Esophagus squamous epithelium (tissue), 5 donors: Measurements from ENCODE around the gene IMMP2L. TPM values are rescaled to one million over a fixed set of nuclear protein-coding genes. Genes with fewer than 3 reads are reported as not detected.
"Not testable (repeated sequence)": the region's sequence is repeated elsewhere in the genome, so short reads cannot be mapped to it uniquely, and the experiment has no call there.

Source experiments
- DNase-seq: peaks from one replicate; lab custom pipeline; 2025; lab: John Stamatoyannopoulos, UW
- H3K27ac ChIP-seq, 4 donors: fragments of 200-600 bp; sonication (generic); one replicate each; pipeline ENCODE4 v1.5.1; 2016 to 2019; ENCODE audit warnings: mild to moderate bottlenecking in 1 of 4
- H3K27me3 ChIP-seq, 4 donors: fragments of 200-600 bp; sonication (generic); 1 replicate in 3 of 4; 2 replicates in 1 of 4; pipeline versions ENCODE4 v1.5.1 to v1.6.0; 2017 to 2021; ENCODE audit warnings: antibody characterized with exemption in 1 of 4
- H3K36me3 ChIP-seq, 3 donors: fragments of 200-600 bp; sonication (generic); one replicate each; pipeline ENCODE4 v1.5.1; 2016 to 2019
- H3K4me1 ChIP-seq, 3 donors: fragments of 200-600 bp; sonication (generic); one replicate each; pipeline ENCODE4 v1.5.1; 2017 to 2019
- H3K4me3 ChIP-seq, 4 donors: fragments of 200-600 bp; sonication (generic); 1 replicate in 3 of 4; 2 replicates in 1 of 4; pipeline ENCODE4 v1.5.1; 2016 to 2019; ENCODE audit warnings: mild to moderate bottlenecking in 2 of 4, moderate library complexity in 1 of 4
- H3K9me3 ChIP-seq, 3 donors: fragments of 200-600 bp; sonication (generic); one replicate each; pipeline ENCODE4 v1.5.1; 2016 to 2019
- POLR2A ChIP-seq, 4 donors: fragments of 450-650 bp; IDR thresholded peaks; one replicate each; pipeline ENCODE4 v1.6.1; 2017; ENCODE audit warnings: antibody characterized with exemption in 4 of 4, mild to moderate bottlenecking in 4 of 4, moderate library complexity in 3 of 4
- WGBS, 2 donors: methylation state at CpG; one replicate each; pipeline ENCODE4 v1.1.5; 2018; 5-methylcytosine and 5-hydroxymethylcytosine counted together
- intact Hi-C: fragments of 100-400 bp; cut with DNase I; formaldehyde crosslinking; loops from one replicate; pipeline ENCODE4 v1.15.0; 2022
- total RNA-seq, 4 donors: library from RNA; depleted of rRNA; stranded (reverse); fragments of >200 nt; gene quantifications; one replicate each; pipeline ENCODE4 v1.1.0, GENCODE V29; 2016
- TF ChIP-seq, protein P1 (sequence below), 6 experiments: fragments of 450-650 bp in 4 of 6; fragments of 200-600 bp in 2 of 6; sonication (generic) in 2 of 6; IDR thresholded peaks; one replicate each; pipeline ENCODE4 v1.5.1; 2016 to 2019; ENCODE audit warnings: antibody characterized with exemption in 6 of 6, mild to moderate bottlenecking in 4 of 6, moderate library complexity in 4 of 6
- donor health status: DM: yes; HTN: yes; CAD: no.

IMMP2L gene
- total RNA-seq, 4 donors from 2014 or later, result 1.6 to 21.7 (median 5.4) TPM

DNA sequence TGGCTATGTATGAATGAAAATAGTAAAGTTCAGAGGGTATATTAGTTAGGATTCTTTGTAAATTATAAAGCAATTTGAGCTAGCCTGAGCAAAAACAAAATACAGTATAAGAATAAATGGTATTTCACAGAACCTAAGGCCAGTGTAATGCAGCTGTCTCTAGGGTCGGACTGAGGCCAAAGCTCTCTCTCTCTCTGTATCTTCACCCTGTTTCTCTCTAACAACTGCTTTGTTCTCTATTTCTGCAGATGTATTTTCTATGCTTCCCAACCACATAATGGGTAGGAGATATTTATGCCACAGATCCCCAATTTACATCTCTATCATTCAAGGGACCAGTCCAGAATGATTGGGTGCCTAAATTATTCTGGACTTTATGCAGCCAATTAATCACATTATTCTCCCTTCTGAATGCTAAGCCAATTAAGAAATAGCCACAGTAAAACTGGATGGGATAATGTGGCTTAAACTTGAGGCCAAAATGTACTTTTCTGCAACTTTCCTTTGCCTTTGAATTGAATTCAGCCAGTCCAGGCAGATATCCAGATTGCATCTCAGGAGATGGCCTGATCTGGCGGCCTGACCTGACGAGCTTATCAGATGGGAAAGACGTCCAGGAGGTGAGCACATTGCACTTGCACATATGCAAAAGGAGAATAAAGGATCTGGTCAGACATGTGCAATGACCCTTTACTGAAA lies 24.6 kb upstream of the IMMP2L start:
- no peak overlapping the region for H3K27ac ChIP-seq
- 70 to 88% methylated on average over 3 to 4 of the region's 4 CpGs for WGBS, 2 donors
- no peaks in the 10 kb centered on the region for H3K4me1 ChIP-seq
- H3K36me3 ChIP-seq, result no peaks in the 10 kb centered on the region
- no peak overlapping the region for H3K4me3 ChIP-seq
- intact Hi-C loops, result no loop called here
- H3K9me3 ChIP-seq, result no peaks in the 10 kb centered on the region
- H3K27me3 ChIP-seq, result no peaks in the 10 kb centered on the region
- no peak for DNase-seq
- TF ChIP-seq POLR2A (IDR thresholded peaks at IDR 0.05), result no peak
- TF ChIP-seq, protein P1, sequence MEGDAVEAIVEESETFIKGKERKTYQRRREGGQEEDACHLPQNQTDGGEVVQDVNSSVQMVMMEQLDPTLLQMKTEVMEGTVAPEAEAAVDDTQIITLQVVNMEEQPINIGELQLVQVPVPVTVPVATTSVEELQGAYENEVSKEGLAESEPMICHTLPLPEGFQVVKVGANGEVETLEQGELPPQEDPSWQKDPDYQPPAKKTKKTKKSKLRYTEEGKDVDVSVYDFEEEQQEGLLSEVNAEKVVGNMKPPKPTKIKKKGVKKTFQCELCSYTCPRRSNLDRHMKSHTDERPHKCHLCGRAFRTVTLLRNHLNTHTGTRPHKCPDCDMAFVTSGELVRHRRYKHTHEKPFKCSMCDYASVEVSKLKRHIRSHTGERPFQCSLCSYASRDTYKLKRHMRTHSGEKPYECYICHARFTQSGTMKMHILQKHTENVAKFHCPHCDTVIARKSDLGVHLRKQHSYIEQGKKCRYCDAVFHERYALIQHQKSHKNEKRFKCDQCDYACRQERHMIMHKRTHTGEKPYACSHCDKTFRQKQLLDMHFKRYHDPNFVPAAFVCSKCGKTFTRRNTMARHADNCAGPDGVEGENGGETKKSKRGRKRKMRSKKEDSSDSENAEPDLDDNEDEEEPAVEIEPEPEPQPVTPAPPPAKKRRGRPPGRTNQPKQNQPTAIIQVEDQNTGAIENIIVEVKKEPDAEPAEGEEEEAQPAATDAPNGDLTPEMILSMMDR (IDR thresholded peaks at IDR 0.05), result no peak

DNA sequence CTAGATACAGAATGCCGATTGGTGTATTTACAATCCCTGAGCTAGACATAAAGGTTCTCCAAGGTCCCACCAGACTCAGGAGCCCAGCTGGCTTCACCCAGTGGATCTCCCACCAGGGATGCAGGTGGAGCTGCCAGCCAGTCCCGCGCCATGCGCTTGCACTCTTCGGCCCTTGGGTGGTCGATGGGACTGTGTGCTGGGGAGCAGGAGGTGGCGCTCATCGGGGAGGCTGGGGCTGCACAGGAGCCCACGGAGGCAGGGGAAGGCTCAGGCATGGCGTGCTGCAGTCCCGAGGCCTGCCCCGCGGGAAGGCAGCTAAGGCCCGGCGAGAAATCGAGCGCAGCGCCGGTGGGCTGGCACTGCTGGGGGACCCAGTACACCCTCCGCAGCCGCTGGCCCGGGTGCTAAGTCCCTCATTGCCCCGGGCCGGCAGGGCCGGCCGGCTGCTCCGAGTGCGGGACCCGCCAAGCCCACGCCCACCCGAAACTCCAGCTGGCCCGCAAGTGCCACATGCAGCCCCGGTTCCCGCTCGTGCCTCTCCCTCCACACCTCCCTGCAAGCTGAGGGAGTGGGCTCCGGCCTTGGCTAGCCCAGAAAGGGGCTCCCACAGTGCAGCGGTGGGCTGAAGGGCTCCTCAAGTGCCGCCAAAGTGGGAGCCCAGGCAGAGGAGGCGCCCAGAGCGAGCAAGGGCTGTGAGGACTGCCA lies 19.6 kb upstream of the IMMP2L start:
- H3K36me3 ChIP-seq, H3K9me3 ChIP-seq, H3K27ac ChIP-seq, H3K27me3 ChIP-seq, DNase-seq, intact Hi-C loops, H3K4me3 ChIP-seq, H3K4me1 ChIP-seq: not testable (repeated sequence)
- 82 to 94% methylated on average over 11 to 26 of the region's 40 CpGs for WGBS, 2 donors

DNA sequence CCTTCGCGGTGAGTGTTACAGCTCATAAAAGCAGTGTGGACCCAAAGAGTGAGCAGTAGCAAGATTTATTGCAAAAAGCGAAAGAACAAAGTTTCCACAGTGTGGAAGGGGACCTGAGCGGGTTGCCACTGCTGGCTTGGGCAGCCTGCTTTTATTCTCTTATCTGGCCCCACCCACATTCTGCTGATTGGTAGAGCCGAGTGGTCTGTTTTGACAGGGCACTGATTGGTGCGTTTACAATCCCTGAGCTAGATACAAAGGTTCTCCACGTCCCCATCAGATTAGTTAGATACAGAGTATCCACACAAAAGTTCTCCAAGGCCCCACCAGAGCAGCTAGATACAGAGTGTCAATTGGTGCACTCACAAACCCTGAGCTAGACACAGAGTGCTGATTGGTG lies 18.9 kb upstream of the IMMP2L start:
- H3K36me3 ChIP-seq, H3K9me3 ChIP-seq, H3K27me3 ChIP-seq, H3K4me3 ChIP-seq, intact Hi-C loops, H3K4me1 ChIP-seq, DNase-seq, H3K27ac ChIP-seq: not testable (repeated sequence)
- WGBS, 2 donors, result 87 to 89% methylated on average over 3 to 5 of the region's 7 CpGs

DNA sequence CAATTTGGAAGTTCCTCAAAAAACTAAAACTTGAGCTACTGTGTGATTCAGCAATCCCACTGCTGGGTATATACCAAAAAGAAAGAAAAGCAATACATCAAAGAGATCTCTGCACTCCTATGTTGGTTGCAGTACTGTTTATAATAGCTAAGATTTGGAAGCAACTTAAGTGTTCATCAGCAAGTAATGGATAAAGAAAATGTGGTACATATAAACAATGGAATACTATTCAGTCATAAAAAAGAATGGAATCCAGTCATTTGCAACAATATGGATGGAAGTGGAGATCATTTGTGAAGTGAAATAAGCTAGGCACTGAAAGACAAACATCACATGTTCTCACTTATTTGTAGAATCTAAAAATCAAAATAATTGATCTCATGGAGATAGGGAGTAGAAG lies 16.5 kb upstream of the IMMP2L start:
- Histone ChIP-seq H3K4me1 (no peaks in the 10 kb centered on the region), H3K36me3 (no peaks in the 10 kb centered on the region), H3K27ac (no peak overlapping the region), H3K9me3 (no peaks in the 10 kb centered on the region), H3K4me3 (no peak overlapping the region), H3K27me3 (no peaks in the 10 kb centered on the region)
- intact Hi-C loops, result no loop called here
- no peak for DNase-seq
- TF ChIP-seq, protein P1 (IDR thresholded peaks at IDR 0.05), result no peak

DNA sequence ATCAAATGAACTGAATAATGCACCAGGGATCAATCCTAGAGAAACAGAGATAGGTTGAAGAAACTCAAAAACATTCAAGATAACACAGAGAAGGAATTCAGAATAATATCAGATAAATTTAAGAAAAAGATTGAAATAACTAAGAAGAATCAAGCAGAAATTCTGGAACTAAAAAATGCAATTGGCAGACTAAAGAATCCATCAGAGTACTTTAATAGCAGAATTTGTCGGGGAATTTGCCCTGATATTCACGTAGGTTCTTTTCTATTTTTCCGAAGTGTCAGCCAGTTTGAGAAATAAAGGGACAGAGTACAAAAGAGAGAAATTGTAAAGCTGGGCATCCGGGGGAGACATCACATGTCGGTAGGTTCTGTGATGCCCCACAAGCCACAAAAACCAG lies 9.4 kb upstream of the IMMP2L start:
- H3K9me3 ChIP-seq, result peaks cover 0 to 17% (median 6%) of the 10 kb centered on the region in 3 donors
- intact Hi-C loops, result no loop called here
- WGBS, 2 donors, result 86 to 92% methylated on average over 5 of the region's 5 CpGs
- H3K36me3 ChIP-seq, result no peaks in the 10 kb centered on the region
- no peak overlapping the region for H3K27ac ChIP-seq
- no peaks in the 10 kb centered on the region for H3K27me3 ChIP-seq
- H3K4me1 ChIP-seq, result no peaks in the 10 kb centered on the region
- DNase-seq, result no peak
- no peak overlapping the region for H3K4me3 ChIP-seq
- TF ChIP-seq POLR2A (IDR thresholded peaks at IDR 0.05), result no peak
- TF ChIP-seq, protein P1 (IDR thresholded peaks at IDR 0.05), result no peak

DNA sequence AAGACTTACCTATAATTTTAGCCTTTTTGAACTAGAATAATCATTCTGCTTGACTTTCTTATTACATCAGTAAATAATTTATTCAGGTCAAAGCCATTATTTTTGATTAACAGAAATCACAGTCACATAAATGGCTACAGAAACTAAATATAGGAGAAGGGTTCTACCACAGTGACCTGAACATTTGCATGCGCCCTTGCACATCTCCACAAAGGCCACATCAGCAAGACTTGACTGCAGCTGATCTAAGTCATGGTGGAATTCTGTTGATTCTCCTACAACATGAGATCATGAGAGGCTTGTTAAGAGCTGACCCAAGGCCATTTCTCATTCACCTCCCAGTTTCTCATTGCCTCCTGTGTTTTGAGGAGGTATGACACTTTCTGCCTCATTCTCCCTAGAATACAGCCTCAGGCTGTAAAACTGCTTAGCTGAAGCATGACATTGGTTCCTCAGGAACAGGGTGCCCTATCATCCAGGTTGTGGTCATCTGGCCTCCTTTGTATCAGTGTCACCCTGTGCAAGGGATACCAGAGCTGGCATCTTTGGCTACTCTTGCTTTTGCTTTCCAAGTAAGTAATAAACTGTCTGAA lies 6.7 kb upstream of the IMMP2L start:
- Histone ChIP-seq H3K4me3 (no peak overlapping the region), H3K36me3 (no peaks in the 10 kb centered on the region), H3K27ac (no peak overlapping the region), H3K27me3 (no peaks in the 10 kb centered on the region), H3K9me3 (peaks cover 0 to 17% (median 6%) of the 10 kb centered on the region in 3 donors), H3K4me1 (no peaks in the 10 kb centered on the region)
- WGBS, 2 donors, result 94 to 100% methylated on average over 1 of the region's 1 CpG
- no peak for TF ChIP-seq POLR2A (IDR thresholded peaks at IDR 0.05)
- TF ChIP-seq, protein P1 (IDR thresholded peaks at IDR 0.05), result no peak
- intact Hi-C loops, result no loop called here
- DNase-seq, result no peak
